H1 (cell line): Measurements from ENCODE around the gene MOCS1. TPM values are rescaled to one million over a fixed set of nuclear protein-coding genes. Genes with fewer than 3 reads are reported as not detected.

Source experiments
- CTCF ChIA-PET: fragments of 300-600 bp; sonication (Branson Sonifier 250); formaldehyde crosslinking; loops from one replicate; lab custom pipeline; 2021; ENCODE audit not compliant: partially characterized antibody; lab: Charles Lee
- POLR2A ChIA-PET: fragments of 300-600 bp; sonication (Branson Sonifier 250); formaldehyde crosslinking; loops from one replicate; lab custom pipeline; 2021; ENCODE audit warnings: inconsistent platforms; ENCODE audit not compliant: partially characterized antibody; lab: Charles Lee
- DNase-seq, 2 experiments: peaks; one replicate each; pipeline versions ENCODE4 v3.0.0 to v3.0.0-alpha.2; 2010 to 2022; ENCODE audit warnings: low spot score in 2 of 2, low read depth in 1 of 2, mixed read lengths in 1 of 2
- FAIRE-seq: peaks from 2 replicates; lab custom pipeline; 2011; peaks lifted over from hg19 to GRCh38; lab: Jason Lieb, UNC
- H2AFZ ChIP-seq: 2 replicates; pipeline ENCODE4 v1.8.1; 2012; ENCODE audit warnings: low read length, inconsistent platforms
- H2AK5ac ChIP-seq: 2 replicates; pipeline ENCODE4 v1.6.1; 2013; ENCODE audit warnings: low read depth, low read length
- H2BK120ac ChIP-seq: replicated peaks from 2 replicates; pipeline ENCODE3; 2013; ENCODE audit warnings: low read depth, low read length, inconsistent platforms
- H2BK12ac ChIP-seq: 2 replicates; pipeline ENCODE4 v1.6.1; 2013; ENCODE audit warnings: low read depth, low read length
- H2BK15ac ChIP-seq: 2 replicates; pipeline ENCODE4 v1.6.1; 2013; ENCODE audit warnings: low read length
- H2BK20ac ChIP-seq: 2 replicates; pipeline ENCODE4 v1.6.1; 2013; ENCODE audit warnings: low read length
- H2BK5ac ChIP-seq: 2 replicates; pipeline ENCODE4 v1.6.1; 2013; ENCODE audit warnings: low read depth, low read length
- H3K14ac ChIP-seq: 2 replicates; pipeline ENCODE4 v1.6.1; 2013; ENCODE audit warnings: inconsistent platforms; ENCODE audit not compliant: insufficient read length
- H3K18ac ChIP-seq: 2 replicates; pipeline ENCODE4 v1.6.1; 2013; ENCODE audit warnings: low read length; ENCODE audit errors: extremely low read depth
- H3K23ac ChIP-seq: 2 replicates; pipeline ENCODE4 v1.6.1; 2013; ENCODE audit warnings: inconsistent platforms; ENCODE audit not compliant: insufficient read length
- H3K23me2 ChIP-seq: 2 replicates; pipeline ENCODE4 v1.6.1; 2013; ENCODE audit warnings: low read depth, low read length
- H3K27ac ChIP-seq: 2 replicates; pipeline ENCODE4 v1.6.1; 2011; ENCODE audit warnings: low read depth, low read length, inconsistent platforms
- H3K27me3 ChIP-seq, 4 experiments: replicated peaks in 1 of 4; 1 replicate in 1 of 4; 2 replicates in 3 of 4; pipeline versions ENCODE4 v1.6.1 to v1.8.1; 2011 to 2013; ENCODE audit warnings: low read length in 3 of 4, mild to moderate bottlenecking in 3 of 4, inconsistent platforms in 2 of 4, mixed read lengths in 2 of 4, moderate library complexity in 1 of 4; ENCODE audit not compliant: control insufficient read depth in 3 of 4, insufficient read depth in 3 of 4; ENCODE audit errors: extremely low read depth in 1 of 4
- H3K36me3 ChIP-seq, 4 experiments: 2 replicates each; pipeline versions ENCODE4 v1.6.1 to v1.8.1; 2011 to 2013; ENCODE audit warnings: mild to moderate bottlenecking in 4 of 4, low read length in 3 of 4, moderate library complexity in 2 of 4, control low read depth in 1 of 4, inconsistent platforms in 1 of 4; ENCODE audit not compliant: insufficient read depth in 4 of 4, control insufficient read depth in 2 of 4
- H3K4ac ChIP-seq: replicated peaks from 2 replicates; pipeline ENCODE3; 2013; ENCODE audit warnings: low read length, low read depth, mixed read lengths, inconsistent platforms; ENCODE audit not compliant: insufficient read length
- H3K4me1 ChIP-seq, 4 experiments: replicated peaks in 1 of 4; 1 replicate in 1 of 4; 2 replicates in 3 of 4; pipeline versions ENCODE4 v1.6.1 to v1.8.1; 2011 to 2013; ENCODE audit warnings: low read length in 3 of 4, inconsistent platforms in 2 of 4, mixed read lengths in 1 of 4; ENCODE audit not compliant: insufficient read depth in 4 of 4, control insufficient read depth in 3 of 4
- H3K4me2 ChIP-seq, 2 experiments: 2 replicates each; pipeline versions ENCODE4 v1.6.1 to v1.8.1; 2011 to 2013; ENCODE audit warnings: low read depth in 2 of 2, low read length in 2 of 2, control low read depth in 1 of 2, inconsistent platforms in 1 of 2, mild to moderate bottlenecking in 1 of 2; ENCODE audit not compliant: insufficient read depth in 1 of 2
- H3K4me3 ChIP-seq, 4 experiments: fragments of 200-600, 300-600 bp in 1 of 4; sonication (generic), shearing (Covaris generic), sonication (Bioruptor Twin) in 1 of 4; 2 replicates each; pipeline versions ENCODE4 v1.5.1 to v1.8.1; 2011 to 2016; ENCODE audit warnings: low read length in 4 of 4, low read depth in 3 of 4, control low read depth in 2 of 4, inconsistent platforms in 2 of 4, mild to moderate bottlenecking in 2 of 4, mixed read lengths in 1 of 4, moderate library complexity in 1 of 4; ENCODE audit not compliant: insufficient read depth in 2 of 4; ENCODE audit errors: extremely low read depth in 1 of 4
- H3K56ac ChIP-seq: replicated peaks from 2 replicates; pipeline ENCODE3; 2013; ENCODE audit warnings: low read depth, mild to moderate bottlenecking, mixed read lengths, low read length, inconsistent platforms; ENCODE audit not compliant: insufficient read length
- H3K79me1 ChIP-seq: 2 replicates; pipeline ENCODE4 v1.6.1; 2013; ENCODE audit warnings: low read depth, low read length, control low read depth
- H3K79me2 ChIP-seq, 2 experiments: 2 replicates each; pipeline versions ENCODE4 v1.6.1 to v1.8.1; 2012 to 2013; ENCODE audit warnings: low read length in 2 of 2, mild to moderate bottlenecking in 2 of 2, inconsistent platforms in 1 of 2; ENCODE audit not compliant: insufficient read depth in 2 of 2, control insufficient read depth in 1 of 2
- H3K9ac ChIP-seq, 4 experiments: replicated peaks in 1 of 4; 1 replicate in 1 of 4; 2 replicates in 3 of 4; pipeline versions ENCODE4 v1.6.1 to v1.8.1; 2011 to 2013; ENCODE audit warnings: low read depth in 3 of 4, low read length in 3 of 4, control low read depth in 2 of 4, mild to moderate bottlenecking in 2 of 4, moderate library complexity in 2 of 4, inconsistent platforms in 1 of 4; ENCODE audit errors: extremely low read depth in 1 of 4
- H3K9me3 ChIP-seq, 2 experiments: 2 replicates each; pipeline versions ENCODE4 v1.6.1 to v1.8.1; 2012 to 2013; ENCODE audit warnings: mild to moderate bottlenecking in 2 of 2, moderate library complexity in 2 of 2, control low read depth in 1 of 2, inconsistent platforms in 1 of 2, low read depth in 1 of 2, low read length in 1 of 2, mixed read lengths in 1 of 2; ENCODE audit not compliant: insufficient read depth in 2 of 2
- H4K20me1 ChIP-seq, 2 experiments: replicated peaks in 1 of 2; 2 replicates each; pipeline versions ENCODE3 to v1.8.1; 2011 to 2013; ENCODE audit warnings: inconsistent platforms in 2 of 2, low read length in 2 of 2, mild to moderate bottlenecking in 1 of 2; ENCODE audit not compliant: insufficient read depth in 2 of 2, control insufficient read depth in 1 of 2
- H4K5ac ChIP-seq: 2 replicates; pipeline ENCODE4 v1.6.1; 2013; ENCODE audit warnings: low read length, low read depth, mixed read lengths, inconsistent platforms; ENCODE audit not compliant: insufficient read length
- H4K8ac ChIP-seq: 2 replicates; pipeline ENCODE4 v1.8.0; 2013; ENCODE audit warnings: mild to moderate bottlenecking, moderate library complexity, low read length, inconsistent platforms; ENCODE audit not compliant: insufficient read depth; ENCODE audit errors: extremely low read depth
- H4K91ac ChIP-seq: replicated peaks from 2 replicates; pipeline ENCODE3; 2013; ENCODE audit warnings: low read length, mixed read lengths, inconsistent platforms; ENCODE audit not compliant: insufficient read length
- BRCA1 ChIP-seq: IDR thresholded peaks from 2 replicates; pipeline ENCODE4 v1.6.1; 2012; ENCODE audit warnings: low read depth, low read length, improper control_type of control experiment
- CEBPB ChIP-seq: IDR thresholded peaks from 2 replicates; pipeline ENCODE4 v1.6.1; 2012; ENCODE audit warnings: low read depth, low read length
- CHD2 ChIP-seq: IDR thresholded peaks from 2 replicates; pipeline ENCODE4 v1.6.1; 2012; ENCODE audit warnings: low read length, improper control_type of control experiment
- E2F6 ChIP-seq: IDR thresholded peaks from 2 replicates; pipeline ENCODE4 v1.6.1; 2012; ENCODE audit warnings: inconsistent platforms
- EGR1 ChIP-seq: IDR thresholded peaks from 2 replicates; pipeline ENCODE4 v1.6.1; 2011; ENCODE audit warnings: low read depth, low read length, borderline replicate concordance
- GABPA ChIP-seq: IDR thresholded peaks from 2 replicates; pipeline ENCODE4 v1.6.1; 2011; ENCODE audit warnings: mild to moderate bottlenecking, low read length, moderate library complexity, borderline replicate concordance; ENCODE audit not compliant: insufficient read depth
- JUND ChIP-seq: IDR thresholded peaks from 2 replicates; pipeline ENCODE4 v1.6.1; 2011; ENCODE audit warnings: mild to moderate bottlenecking, improper control_type of control experiment, low read length
- NRF1 ChIP-seq: IDR thresholded peaks from 2 replicates; pipeline ENCODE4 v1.6.1; 2011; ENCODE audit warnings: mild to moderate bottlenecking, low read depth, low read length, improper control_type of control experiment
- POLR2A ChIP-seq, 2 experiments: IDR thresholded peaks; 1 replicate in 1 of 2; 2 replicates in 1 of 2; pipeline ENCODE4 v1.6.1; 2011; ENCODE audit warnings: low read depth in 2 of 2, low read length in 2 of 2, mild to moderate bottlenecking in 2 of 2; ENCODE audit errors: control extremely low read depth in 1 of 2
- RAD21 ChIP-seq, 2 experiments: IDR thresholded peaks in 1 of 2; conservative IDR thresholded peaks in 1 of 2; 2 replicates each; pipeline ENCODE4 v1.6.1; 2011; ENCODE audit warnings: low read depth in 2 of 2, low read length in 2 of 2, improper control_type of control experiment in 1 of 2, inconsistent platforms in 1 of 2, mild to moderate bottlenecking in 1 of 2, moderate library complexity in 1 of 2
- SAP30 ChIP-seq: fragments of 300-600 bp; sonication (generic); IDR thresholded peaks from 2 replicates; pipeline ENCODE4 v1.7.1; 2012; ENCODE audit warnings: low read length, moderate library complexity, mild to moderate bottlenecking, inconsistent platforms; ENCODE audit not compliant: insufficient read depth, insufficient replicate concordance
- SP4 ChIP-seq: IDR thresholded peaks from 2 replicates; pipeline ENCODE4 v1.6.1; 2012; ENCODE audit warnings: low read length, inconsistent platforms
- TCF12 ChIP-seq: IDR thresholded peaks from 2 replicates; pipeline ENCODE4 v1.6.1; 2011; ENCODE audit warnings: low read depth, mild to moderate bottlenecking, low read length
- ZNF274 ChIP-seq: IDR thresholded peaks from 2 replicates; pipeline ENCODE4 v1.7.0; 2012; ENCODE audit warnings: low read length, borderline replicate concordance; ENCODE audit errors: extremely low read depth
- WGBS, 2 experiments: shearing (Covaris generic) in 1 of 2; methylation state at CpG; one replicate each; pipeline versions ENCODE4 v1.1.6 to v1.1.7; 2013 to 2015; ENCODE audit warnings: low lambda C conversion rate in 2 of 2, mixed read lengths in 2 of 2, inconsistent platforms in 1 of 2, low coverage in 1 of 2, missing lambda C conversion rate in 1 of 2; ENCODE audit not compliant: insufficient replicate concordance in 2 of 2, insufficient coverage in 1 of 2, insufficient read length in 1 of 2; ENCODE audit errors: extremely low coverage in 1 of 2, missing lambda C conversion rate in 1 of 2; 5-methylcytosine and 5-hydroxymethylcytosine counted together
- polyA plus RNA-seq, 7 experiments: library from polyadenylated mRNA; depleted of rRNA in 3 of 7; stranded (reverse) in 5 of 7; unstranded in 2 of 7; fragments of >200 nt in 5 of 7; fragments of 200-250 nt in 2 of 7; gene quantifications; 1 replicate in 5 of 7; 2 replicates in 1 of 7; 4 replicates in 1 of 7; pipeline versions ENCODE4 v1.2.1 to v1.2.3, GENCODE V29; 2011 to 2013; ENCODE audit warnings: missing spikeins in 2 of 7, mixed read lengths in 2 of 7
- total RNA-seq: library from RNA; stranded (reverse); fragmentation: NEBNext Ultra II Directional; extraction: Animal tissue kit (Norgen Biotek cat#: 25700); gene quantifications from 2 replicates; pipeline ENCODE4 v1.2.1, GENCODE V29; 2021

MOCS1 gene
- total and polyA plus RNA-seq, 2 of the 8 experiments (the other 6 are each of a cell fraction or from before 2014, with no cell fraction given) = 13.4 to 19.7 TPM

GRCh38 chr6:39923861-39924260 lies 10.4 kb downstream of the MOCS1 start:
- H3K4me2 ChIP-seq = no peak overlapping the region
- no peak overlapping the region for H2BK15ac ChIP-seq
- no peak overlapping the region for H3K27ac ChIP-seq
- no peak overlapping the region for H4K8ac ChIP-seq
- no peak overlapping the region for H3K23ac ChIP-seq
- no peak overlapping the region for H2AK5ac ChIP-seq
- H3K14ac ChIP-seq = no peak overlapping the region
- H2BK20ac ChIP-seq = no peak overlapping the region
- H3K27me3 ChIP-seq = peaks cover 0 to 1% (median 0%) of the 10 kb centered on the region in 4 experiments; a peak in 1 of 7 replicates
- no peak overlapping the region for H4K5ac ChIP-seq
- no peak overlapping the region for H4K91ac ChIP-seq
- H3K4me3 ChIP-seq = no peak overlapping the region
- no peak overlapping the region for H2BK5ac ChIP-seq
- no peaks in the 10 kb centered on the region; a peak in 1 of 4 replicates for H3K79me2 ChIP-seq
- no peaks in the 10 kb centered on the region for H3K23me2 ChIP-seq
- no peak overlapping the region for H3K9ac ChIP-seq
- H3K4me1 ChIP-seq = no peaks in the 10 kb centered on the region
- H4K20me1 ChIP-seq = no peaks in the 10 kb centered on the region
- POLR2A ChIA-PET = interaction anchor here (1.3 to 1.4 kb wide), 2 partner anchors 11 to 13 kb away, joined by 4 read pairs; partner anchors contain the start of gene MOCS1
- no peak overlapping the region for H2BK12ac ChIP-seq
- DNase-seq = no peak
- H3K18ac ChIP-seq = no peak overlapping the region
- no peak for FAIRE-seq
- H3K36me3 ChIP-seq = peaks cover 2 to 22% (median 10%) of the 10 kb centered on the region in 4 experiments; a peak in 7 of 8 replicates
- WGBS, 2 experiments = 79% methylated on average over 6 of the region's 6 CpGs; no CpG with 5 or more reads in 1 of the 2 experiments
- CTCF ChIA-PET = interaction anchor here (0.6 to 2.0 kb wide), 4 partner anchors 12 to 1105 kb away, joined by 3 to 7 read pairs (median 4); no protein-coding TSS in a partner anchor
- H3K9me3 ChIP-seq = peaks cover 0 to 7% of the 10 kb centered on the region in 2 experiments; a peak in 2 of 4 replicates
- H3K79me1 ChIP-seq = peaks cover 2% of the 10 kb centered on the region; the same call in 1 of the 2 replicates
- no peak overlapping the region for H2BK120ac ChIP-seq
- H2AFZ ChIP-seq = no peak overlapping the region
- H3K56ac ChIP-seq = no peak overlapping the region
- H3K4ac ChIP-seq = no peak overlapping the region
- TF ChIP-seq NRF1 = no peak
- no peak for TF ChIP-seq SAP30
- TF ChIP-seq JUND = no peak
- no peak for TF ChIP-seq TCF12
- TF ChIP-seq CEBPB = no peak
- no peak for TF ChIP-seq GABPA
- TF ChIP-seq ZNF274 = no peak
- TF ChIP-seq EGR1 = no peak
- no peak for TF ChIP-seq RAD21 (IDR thresholded peaks at IDR 0.05 in 1 of 2, conservative IDR thresholded peaks at IDR 0.05 in 1 of 2; ENCODE audit: low read depth in 2 of 2, low read length in 2 of 2)
- no peak for TF ChIP-seq SP4
- no peak for TF ChIP-seq BRCA1
- TF ChIP-seq POLR2A (IDR thresholded peaks at IDR 0.05; ENCODE audit: control extremely low read depth in 1 of 2, low read depth in 2 of 2, low read length in 2 of 2) = no peak
- TF ChIP-seq CHD2 = no peak
- no peak for TF ChIP-seq E2F6
